B cell (primary cell): ENCODE data around the gene TSPO. TPM values are rescaled to one million over a fixed set of nuclear protein-coding genes. Genes with fewer than 3 reads are reported as not detected.

Experiments
- ATAC-seq: fragments of 200-7000 bp; cut with Tn5 transposase; one replicate; pipeline ENCODE4 v1.10.0; 2021; ENCODE audit warnings: low read depth, mild to moderate bottlenecking, moderate number of reproducible peaks, moderate library complexity
- CTCF ChIA-PET: fragments of 350-600 bp; sonication (Branson Sonifier 250); formaldehyde crosslinking; loops from one replicate; lab custom pipeline; 2021; ENCODE audit warnings: antibody characterized with exemption, inconsistent platforms; lab: Charles Lee
- POLR2A ChIA-PET: fragments of 350-600 bp; sonication (Branson Sonifier 250); formaldehyde crosslinking; loops from one replicate; lab custom pipeline; 2021; ENCODE audit warnings: antibody characterized with exemption; lab: Charles Lee
- DNase-seq: peaks from one replicate; pipeline ENCODE4 v3.0.0; 2013
- H2AFZ ChIP-seq: 2 replicates; pipeline ENCODE4 v1.6.1; 2012; ENCODE audit warnings: mild to moderate bottlenecking, low read depth, low read length; ENCODE audit not compliant: insufficient read depth, poor library complexity, severe bottlenecking
- H3K27ac ChIP-seq, 2 donors: 1 replicate in 1 of 2; 2 replicates in 1 of 2; pipeline ENCODE4 v1.5.1; 2012 to 2013; ENCODE audit warnings: low read length in 2 of 2, mild to moderate bottlenecking in 2 of 2, moderate library complexity in 1 of 2
- H3K27me3 ChIP-seq, 4 experiments: fragments of 200-600 bp in 1 of 4; sonication (generic) in 1 of 4; replicated peaks in 1 of 4; 1 replicate in 2 of 4; 2 replicates in 2 of 4; pipeline versions ENCODE4 v1.6.1 to v1.7.0; 2013 to 2016; ENCODE audit warnings: low read length in 3 of 4, mild to moderate bottlenecking in 2 of 4, mixed read lengths in 1 of 4, moderate library complexity in 1 of 4; ENCODE audit not compliant: insufficient read depth in 4 of 4, control insufficient read depth in 3 of 4; ENCODE audit errors: control extremely low read depth in 1 of 4
- H3K36me3 ChIP-seq, 2 experiments: replicated peaks in 1 of 2; 1 replicate in 1 of 2; 2 replicates in 1 of 2; pipeline versions ENCODE4 v1.6.1 to v1.7.1; 2013; ENCODE audit warnings: low read length in 1 of 2; ENCODE audit not compliant: insufficient read depth in 2 of 2, control insufficient read depth in 1 of 2; ENCODE audit errors: control extremely low read depth in 1 of 2, extremely low read depth in 1 of 2
- H3K4me1 ChIP-seq, 2 donors: fragments of 200-600 bp in 1 of 2; sonication (generic) in 1 of 2; 1 replicate in 1 of 2; 2 replicates in 1 of 2; pipeline versions ENCODE4 v1.5.1 to v1.6.1; 2013 to 2017; ENCODE audit warnings: low read length in 2 of 2; ENCODE audit not compliant: control insufficient read depth in 2 of 2, insufficient read depth in 2 of 2
- H3K4me2 ChIP-seq: replicated peaks from 2 replicates; pipeline ENCODE3; 2012; ENCODE audit warnings: mild to moderate bottlenecking, low read depth, low read length; ENCODE audit not compliant: poor library complexity, severe bottlenecking
- H3K4me3 ChIP-seq, 5 experiments: fragments of 200-600 bp in 1 of 5; sonication (generic) in 1 of 5; 1 replicate in 3 of 5; 2 replicates in 2 of 5; pipeline versions ENCODE4 v1.5.1 to v1.7.0; 2011 to 2016; ENCODE audit warnings: low read length in 4 of 5, mild to moderate bottlenecking in 4 of 5, low read depth in 2 of 5, control low read depth in 1 of 5, moderate library complexity in 1 of 5; ENCODE audit not compliant: insufficient read depth in 1 of 5; ENCODE audit errors: control extremely low read depth in 1 of 5, extremely low read depth in 1 of 5
- H3K79me2 ChIP-seq: fragments of 200-600 bp; sonication (generic); one replicate; pipeline ENCODE4 v1.6.0; 2016; ENCODE audit warnings: low read length; ENCODE audit not compliant: control insufficient read depth, insufficient read depth
- H3K9ac ChIP-seq: fragments of 200-600 bp; sonication (generic); 2 replicates; pipeline ENCODE4 v1.6.1; 2017; ENCODE audit warnings: mild to moderate bottlenecking, low read length, moderate library complexity
- H3K9me3 ChIP-seq, 3 donors: one replicate each; pipeline versions ENCODE4 v1.6.1 to v1.7.1; 2013; ENCODE audit warnings: low read length in 2 of 3; ENCODE audit not compliant: control insufficient read depth in 2 of 3, insufficient read depth in 1 of 3; ENCODE audit errors: control extremely low read depth in 1 of 3
- H4K20me1 ChIP-seq: 2 replicates; pipeline ENCODE4 v1.6.0; 2012; ENCODE audit warnings: mild to moderate bottlenecking, low read length; ENCODE audit not compliant: insufficient read depth, control insufficient read depth, poor library complexity, severe bottlenecking
- H3K27ac Mint-ChIP-seq: one replicate; pipeline ENCODE4 v1.8.0; 2021; ENCODE audit warnings: mixed read lengths
- H3K27me3 Mint-ChIP-seq: one replicate; pipeline ENCODE4 v1.8.0; 2021; ENCODE audit warnings: mixed read lengths
- H3K4me1 Mint-ChIP-seq: one replicate; pipeline ENCODE4 v1.8.0; 2021; ENCODE audit warnings: mixed read lengths
- H3K4me3 Mint-ChIP-seq: one replicate; pipeline ENCODE4 v1.8.0; 2021; ENCODE audit warnings: mixed read lengths
- H3K9me3 Mint-ChIP-seq: one replicate; pipeline ENCODE4 v1.8.0; 2022; ENCODE audit warnings: mixed read lengths; ENCODE audit not compliant: insufficient read depth
- EZH2 ChIP-seq: IDR thresholded peaks from 2 replicates; pipeline ENCODE4 v1.6.1; 2012; ENCODE audit warnings: borderline replicate concordance, low read depth, mild to moderate bottlenecking, moderate library complexity, low read length; ENCODE audit not compliant: insufficient read depth, poor library complexity, severe bottlenecking
- WGBS: methylation state at CpG from one replicate; pipeline ENCODE4 v1.1.5; 2013; ENCODE audit warnings: missing lambda C conversion rate; ENCODE audit not compliant: insufficient coverage; 5-methylcytosine and 5-hydroxymethylcytosine counted together
- intact Hi-C: fragments of 100-400 bp; cut with micrococcal nuclease; formaldehyde crosslinking; loops from one replicate; pipeline ENCODE4 v1.10.0; 2022
- polyA plus RNA-seq: library from polyadenylated mRNA; depleted of rRNA; stranded (reverse); fragments of >200 nt; gene quantifications from 2 replicates; pipeline ENCODE4 v1.2.3, GENCODE V29; 2012
- total RNA-seq, 2 donors: library from RNA; stranded (reverse); fragments of 120-200 nt in 1 of 2; gene quantifications; 1 replicate in 1 of 2; 2 replicates in 1 of 2; pipeline versions ENCODE4 v1.2.3 to v1.2.4, GENCODE V29; 2013 to 2022
- TF ChIP-seq, protein P1 (sequence below): fragments of 200-600 bp; IDR thresholded peaks from one replicate; pipeline ENCODE4 v1.8.0; 2022; ENCODE audit warnings: antibody characterized with exemption, mild to moderate bottlenecking

TSPO gene
- total and polyA plus RNA-seq, 2 donors (not counting 1 experiment from before 2014, with no cell fraction given) = 54.9 to 94.2 TPM

DNA sequence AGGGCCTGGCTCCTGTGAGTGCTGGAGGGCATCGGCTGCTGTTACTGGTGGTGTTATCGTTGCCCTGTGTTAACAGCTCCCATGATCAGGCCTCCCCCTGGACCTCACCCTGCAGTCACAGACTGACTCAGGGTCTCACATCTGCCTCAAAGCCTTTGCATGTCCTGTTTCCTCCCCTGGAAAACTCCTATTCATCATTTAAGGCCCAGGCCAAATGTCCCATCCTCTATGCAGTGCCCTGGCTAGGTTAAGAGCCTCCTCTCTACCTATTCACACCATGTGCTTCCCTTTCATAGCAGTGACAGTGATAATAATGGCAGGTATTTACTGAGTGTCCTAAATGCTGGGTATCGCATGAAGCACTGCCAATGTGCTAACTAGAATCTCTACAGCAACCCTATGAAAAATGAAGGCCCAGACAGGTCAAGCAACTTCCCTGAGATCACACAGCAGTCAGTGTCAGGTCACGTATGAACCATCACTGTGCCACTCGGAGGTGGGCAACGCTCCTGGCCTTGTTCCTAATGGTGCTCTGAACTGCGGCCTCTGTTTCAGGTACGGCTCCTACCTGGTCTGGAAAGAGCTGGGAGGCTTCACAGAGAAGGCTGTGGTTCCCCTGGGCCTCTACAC, 9.3 kb downstream of the TSPO start:
- no peak overlapping the region for H2AFZ ChIP-seq
- H3K9me3 ChIP-seq = no peaks in the 10 kb centered on the region
- no peaks in the 10 kb centered on the region for H3K27me3 ChIP-seq
- H3K27ac ChIP-seq = no peak overlapping the region
- ATAC-seq (no peak), DNase-seq (no peak)
- no peaks in the 10 kb centered on the region for H3K79me2 ChIP-seq
- POLR2A ChIA-PET = no interaction called here
- no peak overlapping the region for H3K9ac ChIP-seq
- peaks cover 15% of the 10 kb centered on the region for H4K20me1 ChIP-seq
- WGBS = 99% methylated on average over 8 of the region's 8 CpGs
- peaks cover 0 to 5% of the 10 kb centered on the region in 2 experiments for H3K36me3 ChIP-seq
- H3K27me3 Mint-ChIP-seq = no peaks in the 10 kb centered on the region
- peaks cover 13% of the 10 kb centered on the region for H3K4me1 Mint-ChIP-seq
- no peaks in the 10 kb centered on the region for H3K9me3 Mint-ChIP-seq
- no peak for TF ChIP-seq EZH2
- TF ChIP-seq, protein P1, sequence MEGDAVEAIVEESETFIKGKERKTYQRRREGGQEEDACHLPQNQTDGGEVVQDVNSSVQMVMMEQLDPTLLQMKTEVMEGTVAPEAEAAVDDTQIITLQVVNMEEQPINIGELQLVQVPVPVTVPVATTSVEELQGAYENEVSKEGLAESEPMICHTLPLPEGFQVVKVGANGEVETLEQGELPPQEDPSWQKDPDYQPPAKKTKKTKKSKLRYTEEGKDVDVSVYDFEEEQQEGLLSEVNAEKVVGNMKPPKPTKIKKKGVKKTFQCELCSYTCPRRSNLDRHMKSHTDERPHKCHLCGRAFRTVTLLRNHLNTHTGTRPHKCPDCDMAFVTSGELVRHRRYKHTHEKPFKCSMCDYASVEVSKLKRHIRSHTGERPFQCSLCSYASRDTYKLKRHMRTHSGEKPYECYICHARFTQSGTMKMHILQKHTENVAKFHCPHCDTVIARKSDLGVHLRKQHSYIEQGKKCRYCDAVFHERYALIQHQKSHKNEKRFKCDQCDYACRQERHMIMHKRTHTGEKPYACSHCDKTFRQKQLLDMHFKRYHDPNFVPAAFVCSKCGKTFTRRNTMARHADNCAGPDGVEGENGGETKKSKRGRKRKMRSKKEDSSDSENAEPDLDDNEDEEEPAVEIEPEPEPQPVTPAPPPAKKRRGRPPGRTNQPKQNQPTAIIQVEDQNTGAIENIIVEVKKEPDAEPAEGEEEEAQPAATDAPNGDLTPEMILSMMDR = no peak
- CTCF ChIA-PET = no interaction called here
- peaks cover 0 to 12% of the 10 kb centered on the region in 2 donors for H3K4me1 ChIP-seq
- no peak overlapping the region for H3K4me3 ChIP-seq
- intact Hi-C loops = no loop called here
- no peak overlapping the region for H3K4me3 Mint-ChIP-seq
- no peak overlapping the region for H3K4me2 ChIP-seq
- peak overlapping the region; percentile 22 for H3K27ac Mint-ChIP-seq

DNA sequence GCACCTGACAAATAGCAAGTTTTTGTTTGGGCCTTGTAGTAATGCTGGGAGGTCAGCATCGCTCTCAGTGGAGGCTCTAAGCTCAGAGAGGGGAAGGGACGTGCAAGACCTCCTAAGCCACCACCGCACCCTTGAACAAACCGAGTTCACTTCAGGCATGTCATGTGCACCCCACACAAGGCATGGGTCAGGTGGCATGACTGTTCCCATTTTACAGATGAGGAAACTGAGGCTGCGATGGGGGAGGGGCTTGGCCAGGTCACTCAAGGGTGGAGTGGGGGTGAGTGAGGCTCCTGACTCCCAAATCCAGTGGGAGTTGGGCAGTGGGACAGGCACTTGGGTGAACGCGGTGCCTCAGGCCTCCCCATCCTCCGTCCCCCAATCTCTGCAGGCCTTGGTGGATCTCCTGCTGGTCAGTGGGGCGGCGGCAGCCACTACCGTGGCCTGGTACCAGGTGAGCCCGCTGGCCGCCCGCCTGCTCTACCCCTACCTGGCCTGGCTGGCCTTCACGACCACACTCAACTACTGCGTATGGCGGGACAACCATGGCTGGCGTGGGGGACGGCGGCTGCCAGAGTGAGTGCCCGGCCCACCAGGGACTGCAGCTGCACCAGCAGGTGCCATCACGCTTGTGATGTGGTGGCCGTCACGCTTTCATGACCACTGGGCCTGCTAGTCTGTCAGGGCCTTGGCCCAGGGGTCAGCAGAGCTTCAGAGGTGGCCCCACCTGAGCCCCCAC, 11.2 kb downstream of the TSPO start:
- H3K4me1 ChIP-seq = peaks cover 0 to 12% of the 10 kb centered on the region in 2 donors
- intact Hi-C loops = no loop called here
- Mint-ChIP-seq H3K4me3 (no peak overlapping the region), H3K9me3 (no peaks in the 10 kb centered on the region), H3K27me3 (no peaks in the 10 kb centered on the region), H3K4me1 (peaks cover 11% of the 10 kb centered on the region), H3K27ac (no peak overlapping the region)
- no peak overlapping the region for H2AFZ ChIP-seq
- DNase-seq (no peak), ATAC-seq (no peak)
- H3K9ac ChIP-seq = no peak overlapping the region
- TF ChIP-seq, protein P1 = no peak
- H3K27me3 ChIP-seq = no peaks in the 10 kb centered on the region
- no peaks in the 10 kb centered on the region for H3K79me2 ChIP-seq
- H3K36me3 ChIP-seq = peaks cover 0 to 5% of the 10 kb centered on the region in 2 experiments
- whole genome bisulfite sequencing = 97% methylated on average over 21 of the region's 24 CpGs
- H3K9me3 ChIP-seq = no peaks in the 10 kb centered on the region
- H3K4me3 ChIP-seq = no peak overlapping the region
- H3K27ac ChIP-seq = no peak overlapping the region
- no peak overlapping the region for H3K4me2 ChIP-seq
- ChIA-PET POLR2A (interaction anchor here (0.7 kb wide), 1 partner anchor 19 kb away, joined by 3 read pairs; no protein-coding TSS in a partner anchor), CTCF (interaction anchor here (0.5 to 1.5 kb wide), 2 partner anchors 15 to 29 kb away, joined by 3 read pairs; no protein-coding TSS in a partner anchor)
- peaks cover 11% of the 10 kb centered on the region for H4K20me1 ChIP-seq
